GM19035 (cell line): ENCODE data around the gene OPN1MW.
"Not testable (repeated sequence)": the region's sequence is repeated elsewhere in the genome, so short reads cannot be mapped to it uniquely, and the experiment has no call there.

ENCODE experiments used
- ATAC-seq: cut with Tn5 transposase; IDR thresholded peaks from one replicate; pipeline ENCODE4 v1.9.1; 2021; ENCODE audit not compliant: unreplicated experiment

OPN1MW gene

DNA sequence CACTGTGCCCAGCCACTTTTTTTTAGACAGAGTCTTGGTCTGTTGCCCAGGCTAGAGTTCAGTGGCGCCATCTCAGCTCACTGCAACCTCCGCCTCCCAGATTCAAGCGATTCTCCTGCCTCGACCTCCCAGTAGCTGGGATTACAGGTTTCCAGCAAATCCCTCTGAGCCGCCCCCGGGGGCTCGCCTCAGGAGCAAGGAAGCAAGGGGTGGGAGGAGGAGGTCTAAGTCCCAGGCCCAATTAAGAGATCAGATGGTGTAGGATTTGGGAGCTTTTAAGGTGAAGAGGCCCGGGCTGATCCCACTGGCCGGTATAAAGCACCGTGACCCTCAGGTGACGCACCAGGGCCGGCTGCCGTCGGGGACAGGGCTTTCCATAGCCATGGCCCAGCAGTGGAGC lies at the start of gene OPN1MW:
Gene OPN1MW (plus strand): TSS at position 301 of the 400 bp plus-strand sequence. CDS start 82 bp downstream, at position 383.
- not testable (repeated sequence) for ATAC-seq

DNA sequence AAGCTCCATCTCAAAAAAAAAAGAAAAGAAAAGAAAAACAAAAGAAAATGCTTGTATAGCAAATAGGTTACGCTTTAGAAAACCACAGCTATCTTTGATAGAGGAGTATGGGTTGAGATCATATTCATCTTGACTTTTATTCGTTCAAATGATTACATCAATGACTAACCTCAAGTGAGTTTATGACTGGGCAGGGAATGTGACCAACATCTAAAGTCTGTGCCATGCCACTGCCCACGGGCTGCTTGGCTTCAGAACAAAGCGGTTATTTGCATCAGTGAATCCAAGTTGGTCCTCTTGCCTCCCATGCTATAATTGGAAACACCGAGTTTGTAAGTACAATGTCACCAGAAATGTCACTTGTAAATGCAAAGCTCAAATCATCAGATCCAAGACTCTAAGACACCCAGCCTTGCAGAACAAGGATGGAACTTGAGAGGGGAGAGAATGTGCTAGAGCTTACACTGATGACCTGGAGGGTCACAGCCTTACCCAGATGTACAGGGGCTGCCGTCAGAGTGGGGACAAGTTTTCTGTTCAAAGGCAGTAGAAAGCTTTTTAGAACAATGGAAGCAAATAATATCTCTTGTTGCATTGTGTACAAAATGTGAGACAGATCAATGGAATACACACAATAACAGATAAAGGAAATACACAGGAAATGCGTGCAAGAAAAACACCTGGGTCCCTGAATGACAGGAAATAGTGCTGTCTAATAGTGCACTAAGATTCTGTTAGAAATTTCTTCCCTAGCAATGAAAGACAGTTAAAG lies 46.8 kb upstream of the OPN1MW start:
- no peak for ATAC-seq

DNA sequence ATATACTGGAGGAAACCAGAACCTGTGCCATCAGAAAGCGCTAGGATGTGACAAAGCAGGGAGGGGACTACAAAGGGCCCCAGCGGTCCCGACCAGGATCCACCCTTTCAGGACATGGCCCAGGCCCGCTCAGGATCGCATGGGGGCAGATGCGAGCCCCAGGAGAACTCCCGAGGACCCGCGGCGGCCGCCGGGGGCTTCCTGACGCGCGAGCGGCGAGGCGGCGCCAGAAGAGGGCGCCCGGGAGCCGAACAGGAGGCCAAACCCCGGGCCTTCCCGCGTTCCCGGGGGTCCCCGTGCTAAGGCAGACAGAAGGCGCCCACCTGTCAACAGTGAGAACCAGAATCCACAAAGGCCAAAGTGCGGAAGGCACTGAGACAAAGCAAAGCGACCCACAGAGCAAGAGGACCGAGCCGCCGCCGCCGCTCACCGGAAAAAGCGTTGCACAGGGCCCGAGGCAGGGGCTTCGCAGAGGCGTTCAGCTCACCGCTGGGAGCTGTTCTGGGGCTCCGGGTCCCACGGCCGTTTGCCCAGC lies 45.7 kb upstream of the OPN1MW start:
- ATAC-seq, result no peak

DNA sequence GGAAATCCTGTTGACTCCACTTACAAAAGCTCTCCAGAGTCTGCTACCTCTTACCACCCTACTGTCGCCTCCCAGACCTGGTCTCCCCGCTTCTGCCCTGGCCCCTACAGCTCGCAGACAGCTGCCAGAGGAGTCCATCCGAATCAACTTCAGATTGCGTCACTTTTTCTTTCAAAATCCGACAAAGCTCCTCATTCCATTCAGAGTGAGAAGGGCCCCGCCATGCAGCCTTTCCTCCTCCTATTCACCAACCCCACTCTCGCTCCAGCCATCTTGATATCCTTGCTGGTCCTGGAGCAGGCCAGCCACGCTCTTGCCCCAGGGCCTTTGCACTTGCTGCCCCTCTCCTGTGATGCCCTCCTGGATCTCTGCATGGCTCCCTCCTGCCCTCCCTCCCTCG lies 43.5 kb upstream of the OPN1MW start:
- no peak for ATAC-seq

DNA sequence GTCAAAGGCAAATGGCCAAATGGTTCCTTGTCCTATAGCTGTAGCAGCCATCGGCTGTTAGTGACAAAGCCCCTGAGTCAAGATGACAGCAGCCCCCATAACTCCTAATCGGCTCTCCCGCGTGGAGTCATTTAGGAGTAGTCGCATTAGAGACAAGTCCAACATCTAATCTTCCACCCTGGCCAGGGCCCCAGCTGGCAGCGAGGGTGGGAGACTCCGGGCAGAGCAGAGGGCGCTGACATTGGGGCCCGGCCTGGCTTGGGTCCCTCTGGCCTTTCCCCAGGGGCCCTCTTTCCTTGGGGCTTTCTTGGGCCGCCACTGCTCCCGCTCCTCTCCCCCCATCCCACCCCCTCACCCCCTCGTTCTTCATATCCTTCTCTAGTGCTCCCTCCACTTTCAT lies 42.2 kb upstream of the OPN1MW start:
- ATAC-seq, result no peak

DNA sequence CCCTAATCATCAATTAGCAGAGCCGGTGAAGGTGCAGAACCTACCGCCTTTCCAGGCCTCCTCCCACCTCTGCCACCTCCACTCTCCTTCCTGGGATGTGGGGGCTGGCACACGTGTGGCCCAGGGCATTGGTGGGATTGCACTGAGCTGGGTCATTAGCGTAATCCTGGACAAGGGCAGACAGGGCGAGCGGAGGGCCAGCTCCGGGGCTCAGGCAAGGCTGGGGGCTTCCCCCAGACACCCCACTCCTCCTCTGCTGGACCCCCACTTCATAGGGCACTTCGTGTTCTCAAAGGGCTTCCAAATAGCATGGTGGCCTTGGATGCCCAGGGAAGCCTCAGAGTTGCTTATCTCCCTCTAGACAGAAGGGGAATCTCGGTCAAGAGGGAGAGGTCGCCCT lies 41.7 kb upstream of the OPN1MW start:
- ATAC-seq, result no peak

DNA sequence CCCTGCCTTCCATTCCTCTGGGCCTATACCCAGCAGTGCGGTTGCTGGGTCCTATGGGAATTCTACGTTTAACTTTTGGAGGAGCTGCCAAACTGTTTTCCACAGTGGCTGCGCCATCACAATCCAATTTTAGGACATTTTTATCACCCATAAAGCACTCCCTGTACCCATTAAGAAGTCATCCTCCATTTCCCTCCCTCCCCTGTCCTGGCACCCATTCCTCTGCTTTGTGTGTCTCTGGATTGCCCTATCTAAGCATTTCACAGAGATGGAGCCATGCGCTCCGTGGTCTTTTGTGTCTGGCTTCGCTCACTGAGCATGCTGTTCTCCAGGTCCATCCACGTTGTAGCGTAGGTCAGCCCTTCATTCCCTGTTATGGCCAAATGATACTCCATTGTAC lies 40.0 kb upstream of the OPN1MW start:
- no peak for ATAC-seq

DNA sequence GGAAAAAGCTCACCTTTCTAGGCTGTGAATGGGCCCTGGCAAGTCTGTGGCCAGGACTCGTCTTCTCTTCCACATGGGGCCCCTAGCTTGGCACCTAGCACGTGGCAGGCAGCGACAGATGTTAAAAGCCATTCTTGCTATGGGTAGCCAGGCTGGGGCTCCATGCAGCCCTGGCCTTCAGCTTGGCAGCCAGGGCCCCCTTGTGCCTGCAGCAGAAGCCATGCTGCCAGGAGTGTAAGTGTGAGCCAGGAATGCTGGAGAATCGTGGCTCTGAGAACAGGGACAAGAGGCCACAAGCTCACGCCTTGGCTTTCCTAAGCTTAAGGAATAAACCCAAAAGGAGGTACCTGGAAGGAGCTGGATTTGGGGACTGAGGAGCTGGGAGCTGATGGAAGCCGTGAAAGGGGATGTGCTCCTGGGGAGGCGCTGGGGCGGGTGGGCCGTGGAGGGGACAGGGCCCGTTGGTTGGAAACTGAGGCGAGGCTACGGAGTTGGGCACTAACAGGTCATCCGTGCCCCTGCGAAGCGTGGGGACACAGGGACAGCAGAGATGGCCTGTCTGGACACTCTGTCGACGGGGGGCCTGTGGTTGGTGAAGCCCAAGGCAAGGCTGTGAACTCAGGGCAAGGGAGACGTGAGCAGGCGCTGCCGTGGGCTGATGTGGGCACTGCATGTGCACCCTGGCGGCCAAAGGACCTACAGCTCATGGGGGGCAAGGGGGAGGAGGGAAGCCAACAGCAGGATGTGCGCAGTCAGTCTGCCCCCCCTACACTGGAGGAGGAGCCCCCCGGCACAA lies 39.2 kb upstream of the OPN1MW start:
- ATAC-seq, result no peak

DNA sequence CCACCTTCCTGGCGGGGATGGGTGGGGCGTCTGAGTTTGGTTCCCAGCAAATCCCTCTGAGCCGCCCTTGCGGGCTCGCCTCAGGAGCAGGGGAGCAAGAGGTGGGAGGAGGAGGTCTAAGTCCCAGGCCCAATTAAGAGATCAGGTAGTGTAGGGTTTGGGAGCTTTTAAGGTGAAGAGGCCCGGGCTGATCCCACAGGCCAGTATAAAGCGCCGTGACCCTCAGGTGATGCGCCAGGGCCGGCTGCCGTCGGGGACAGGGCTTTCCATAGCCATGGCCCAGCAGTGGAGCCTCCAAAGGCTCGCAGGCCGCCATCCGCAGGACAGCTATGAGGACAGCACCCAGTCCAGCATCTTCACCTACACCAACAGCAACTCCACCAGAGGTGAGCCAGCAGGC lies 38.4 kb upstream of the OPN1MW start, which contains the start of gene OPN1LW:
Gene OPN1LW (plus strand): TSS at position 234 of the 400 bp plus-strand sequence. CDS start 41 bp downstream, at position 275.
- not testable (repeated sequence) for ATAC-seq

DNA sequence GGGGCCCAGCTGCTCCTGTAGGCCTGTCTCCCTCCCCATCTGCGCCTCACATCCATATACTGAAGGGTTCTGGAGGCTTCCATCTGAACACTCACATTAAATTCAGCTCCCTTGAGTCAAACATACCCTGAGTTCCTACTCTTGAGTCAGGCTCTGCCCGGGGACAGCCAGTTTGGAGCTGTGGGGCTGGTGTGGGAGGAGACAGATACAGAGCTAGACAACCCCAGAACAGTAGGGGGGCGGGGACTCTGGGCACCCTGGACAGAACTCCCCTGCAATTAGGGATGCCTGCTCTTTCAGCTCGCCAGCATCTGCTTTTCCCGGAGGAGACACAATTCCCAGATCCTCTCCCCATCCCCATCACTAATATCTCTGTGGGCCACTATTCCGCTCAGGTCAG lies 31.4 kb upstream of the OPN1MW start:
- not testable (repeated sequence) for ATAC-seq

DNA sequence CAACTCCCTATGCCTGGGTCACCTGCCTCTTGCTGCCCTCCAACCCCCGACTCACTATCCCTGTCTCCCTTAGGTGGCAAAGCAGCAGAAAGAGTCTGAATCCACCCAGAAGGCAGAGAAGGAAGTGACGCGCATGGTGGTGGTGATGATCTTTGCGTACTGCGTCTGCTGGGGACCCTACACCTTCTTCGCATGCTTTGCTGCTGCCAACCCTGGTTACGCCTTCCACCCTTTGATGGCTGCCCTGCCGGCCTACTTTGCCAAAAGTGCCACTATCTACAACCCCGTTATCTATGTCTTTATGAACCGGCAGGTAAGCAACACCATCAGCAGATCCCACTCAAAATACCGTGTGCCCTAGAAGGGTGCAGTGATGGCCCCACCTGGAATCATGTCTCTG lies 26.2 kb upstream of the OPN1MW start:
- not testable (repeated sequence) for ATAC-seq

DNA sequence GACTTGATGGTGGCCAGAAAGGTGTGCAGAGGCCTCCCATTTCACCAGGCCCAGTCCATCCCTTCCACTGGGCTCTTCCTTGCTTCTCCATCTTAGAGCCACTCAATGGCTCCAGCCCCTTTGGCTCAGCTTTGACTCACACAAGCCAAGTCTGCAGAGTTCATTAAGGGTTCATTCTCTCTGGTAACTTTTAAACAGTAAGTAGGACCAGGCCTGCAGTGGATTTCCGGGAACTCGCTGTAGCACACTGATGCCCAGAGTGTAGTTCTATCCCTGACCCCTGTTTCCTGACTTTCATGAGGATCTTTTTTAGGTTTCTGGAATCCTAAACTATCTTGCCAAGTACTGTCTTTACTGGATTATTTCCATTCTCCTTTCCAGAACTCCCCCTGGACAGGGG lies 25.2 kb upstream of the OPN1MW start:
- not testable (repeated sequence) for ATAC-seq

DNA sequence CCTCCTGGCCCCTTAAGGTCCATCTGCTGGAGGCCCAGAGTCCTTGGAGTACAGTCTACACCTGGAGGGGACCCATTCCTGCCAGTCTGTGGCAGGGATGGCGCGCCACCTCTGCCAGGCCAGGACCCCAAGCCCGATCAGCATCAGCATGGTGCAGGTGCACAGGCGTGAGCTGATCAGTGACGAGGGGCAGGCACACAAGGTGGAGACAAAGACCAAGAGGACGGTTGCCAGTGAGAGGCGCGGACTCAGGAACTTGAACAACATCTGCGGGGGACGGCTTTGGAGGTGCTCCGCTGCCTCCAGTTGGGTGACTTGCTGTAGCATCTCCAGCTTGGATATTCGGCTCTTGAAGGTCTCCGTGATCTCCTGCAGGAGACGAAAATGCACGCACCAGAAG lies 23.1 kb upstream of the OPN1MW start:
- not testable (repeated sequence) for ATAC-seq

DNA sequence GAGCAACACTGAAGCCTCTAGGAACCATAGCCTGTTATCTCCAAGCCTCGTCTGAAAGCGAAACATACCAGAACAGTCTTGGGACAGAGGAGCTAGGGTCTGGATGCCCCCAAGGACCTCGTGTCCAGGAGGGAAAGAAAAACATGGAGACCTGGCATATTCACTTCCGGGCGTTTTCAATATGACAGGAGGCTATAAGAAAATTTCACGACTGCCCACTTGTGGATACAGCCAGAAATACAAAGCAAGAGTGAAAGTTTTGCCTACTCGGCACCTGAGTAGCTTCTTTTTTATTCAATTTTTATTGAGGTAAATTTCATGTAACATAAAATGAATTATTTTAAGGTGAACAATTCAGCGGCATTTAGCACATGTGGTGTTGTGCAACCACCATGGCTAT lies 17.5 kb upstream of the OPN1MW start:
- not testable (repeated sequence) for ATAC-seq

DNA sequence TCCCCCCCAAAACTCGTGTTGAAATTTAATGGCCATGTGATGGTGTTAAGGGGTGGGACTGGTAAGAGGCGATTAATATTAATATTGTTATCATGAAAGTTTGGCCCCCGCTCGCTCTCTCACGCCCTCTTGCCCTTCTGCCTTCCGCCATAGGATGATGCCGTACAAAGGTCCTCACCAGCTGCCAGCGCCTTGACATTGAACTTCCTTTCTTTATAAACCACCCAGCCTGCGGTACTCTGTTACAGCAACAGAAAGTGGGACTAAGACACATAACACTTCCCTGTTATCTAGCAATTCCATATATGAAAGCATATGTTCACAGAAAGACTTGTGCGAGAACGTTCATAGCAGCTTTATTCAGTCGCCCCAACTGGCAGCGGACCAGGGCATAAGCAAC lies 14.0 kb upstream of the OPN1MW start:
- not testable (repeated sequence) for ATAC-seq

DNA sequence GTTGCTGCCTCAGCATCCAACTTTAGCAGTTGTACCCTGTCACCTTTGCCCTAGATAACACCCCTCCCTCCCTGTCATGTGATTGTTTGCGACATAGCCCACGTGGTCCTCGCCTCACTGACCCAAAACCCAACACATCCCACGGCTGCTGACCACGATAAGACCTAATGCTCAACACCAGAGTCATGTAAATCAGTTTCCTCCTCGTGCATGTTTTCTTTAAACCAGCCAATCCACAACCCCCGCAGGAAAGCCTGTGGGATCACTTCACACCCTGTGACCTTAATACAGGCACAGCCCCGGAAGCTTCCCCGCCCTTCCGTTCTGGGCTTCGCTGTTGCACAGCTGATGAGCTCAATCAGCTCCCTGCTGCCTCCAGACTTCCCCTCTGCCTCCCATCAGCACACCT lies 9.9 kb upstream of the OPN1MW start:
- peak; percentile 77 for ATAC-seq

DNA sequence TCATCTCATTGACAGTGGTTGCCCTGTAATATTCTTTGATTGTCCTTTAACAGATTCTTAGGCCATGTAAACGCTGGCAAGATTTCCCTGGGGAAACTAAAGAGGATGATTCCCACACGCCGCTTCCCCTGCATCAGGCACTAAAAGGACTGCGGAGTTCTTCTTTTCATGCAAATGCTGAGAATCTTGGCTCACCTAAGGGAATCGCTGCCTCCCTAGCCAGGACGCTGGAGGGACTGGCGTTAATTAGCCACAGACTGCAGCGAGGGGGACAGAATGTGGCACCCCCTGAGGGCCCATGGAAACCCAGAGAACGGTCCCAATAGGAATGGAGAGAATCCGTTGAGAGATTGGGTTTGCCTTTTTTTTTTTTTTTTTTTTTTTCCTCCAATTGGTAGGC lies 8.0 kb upstream of the OPN1MW start:
- not testable (repeated sequence) for ATAC-seq

DNA sequence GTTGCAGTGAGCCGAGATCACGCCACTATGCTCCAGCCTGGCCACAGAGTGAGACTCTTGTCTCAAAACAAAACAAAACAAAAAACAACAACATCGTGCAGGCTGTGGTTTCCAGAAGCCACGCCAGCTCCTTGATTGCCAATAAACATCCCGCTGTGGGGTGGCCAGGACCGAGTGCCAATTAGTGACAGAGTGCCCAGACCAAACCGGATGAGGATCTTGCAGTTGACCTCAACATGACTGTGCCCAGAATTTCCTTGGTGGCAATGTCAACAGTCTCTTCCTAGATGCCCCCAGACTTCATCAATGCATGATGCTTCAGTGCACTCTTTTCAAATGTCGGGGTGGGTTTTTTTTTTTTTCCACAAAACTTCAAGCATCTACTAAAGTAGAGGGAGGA lies 1.4 kb downstream of the OPN1MW start:
- ATAC-seq, result not testable (repeated sequence)

DNA sequence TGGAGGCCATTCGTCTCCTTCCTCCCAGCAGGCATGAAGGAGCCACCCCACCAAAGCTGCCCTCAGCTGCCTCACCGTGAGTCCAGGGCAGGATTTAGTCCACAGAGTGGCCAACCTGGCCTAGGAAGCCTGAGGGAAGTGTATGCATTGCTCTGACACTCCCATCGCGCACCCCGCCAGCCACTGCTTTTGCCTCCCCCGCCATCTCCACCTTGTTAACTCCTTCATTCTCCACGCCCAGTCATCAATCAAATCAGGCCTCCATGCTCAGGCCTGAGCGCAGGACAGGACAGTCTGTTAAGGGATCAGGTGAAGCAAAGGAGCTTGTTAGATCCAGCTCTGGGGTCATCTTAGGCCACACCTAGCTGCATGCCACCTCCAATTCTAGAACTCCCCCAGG lies 10.4 kb downstream of the OPN1MW start:
- ATAC-seq, result not testable (repeated sequence)

DNA sequence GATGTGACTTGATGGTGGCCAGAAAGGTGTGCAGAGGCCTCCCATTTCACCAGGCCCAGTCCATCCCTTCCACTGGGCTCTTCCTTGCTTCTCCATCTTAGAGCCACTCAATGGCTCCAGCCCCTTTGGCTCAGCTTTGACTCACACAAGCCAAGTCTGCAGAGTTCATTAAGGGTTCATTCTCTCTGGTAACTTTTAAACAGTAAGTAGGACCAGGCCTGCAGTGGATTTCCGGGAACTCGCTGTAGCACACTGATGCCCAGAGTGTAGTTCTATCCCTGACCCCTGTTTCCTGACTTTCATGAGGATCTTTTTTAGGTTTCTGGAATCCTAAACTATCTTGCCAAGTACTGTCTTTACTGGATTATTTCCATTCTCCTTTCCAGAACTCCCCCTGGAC lies 11.9 kb downstream of the OPN1MW start:
- not testable (repeated sequence) for ATAC-seq

DNA sequence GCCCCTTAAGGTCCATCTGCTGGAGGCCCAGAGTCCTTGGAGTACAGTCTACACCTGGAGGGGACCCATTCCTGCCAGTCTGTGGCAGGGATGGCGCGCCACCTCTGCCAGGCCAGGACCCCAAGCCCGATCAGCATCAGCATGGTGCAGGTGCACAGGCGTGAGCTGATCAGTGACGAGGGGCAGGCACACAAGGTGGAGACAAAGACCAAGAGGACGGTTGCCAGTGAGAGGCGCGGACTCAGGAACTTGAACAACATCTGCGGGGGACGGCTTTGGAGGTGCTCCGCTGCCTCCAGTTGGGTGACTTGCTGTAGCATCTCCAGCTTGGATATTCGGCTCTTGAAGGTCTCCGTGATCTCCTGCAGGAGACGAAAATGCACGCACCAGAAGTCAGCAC lies 14.1 kb downstream of the OPN1MW start:
- ATAC-seq, result not testable (repeated sequence)
